Neural progenitor cell (in vitro differentiated cells): ENCODE data around the gene UNC5B. TPM values are rescaled to one million over a fixed set of nuclear protein-coding genes. Genes with fewer than 3 reads are reported as not detected.
A peak's percentile ranks its signal among the peaks of the same experiment; 100 is the strongest.

ENCODE experiments used
- DNase-seq: peaks from one replicate; pipeline ENCODE4 v3.0.0-alpha.2; 2016; ENCODE audit warnings: low spot score
- H2AFZ ChIP-seq: fragments of 200-600 bp; sonication (generic); replicated peaks from 2 replicates; pipeline ENCODE4 v1.6.1; 2016; ENCODE audit warnings: antibody characterized with exemption
- H3F3A ChIP-seq: fragments of 200-600 bp; sonication (generic); 2 replicates; pipeline ENCODE4 v1.6.1; 2016; ENCODE audit warnings: antibody characterized with exemption, low read depth
- H3K27ac ChIP-seq: fragments of 200-600 bp; sonication (generic); 2 replicates; pipeline ENCODE4 v1.5.1; 2016; ENCODE audit warnings: mild to moderate bottlenecking
- H3K27me3 ChIP-seq: fragments of 200-600 bp; sonication (generic); 2 replicates; pipeline ENCODE4 v1.6.1; 2016; ENCODE audit warnings: mild to moderate bottlenecking, moderate library complexity
- H3K36me3 ChIP-seq: fragments of 200-600 bp; sonication (generic); 2 replicates; pipeline ENCODE4 v1.5.1; 2016
- H3K4me1 ChIP-seq: fragments of 200-600 bp; sonication (generic); 2 replicates; pipeline ENCODE4 v1.6.1; 2016; ENCODE audit warnings: mixed run types
- H3K4me2 ChIP-seq: fragments of 200-600 bp; sonication (generic); 2 replicates; pipeline ENCODE4 v1.6.1; 2016
- H3K4me3 ChIP-seq: fragments of 200-600 bp; sonication (generic); 2 replicates; pipeline ENCODE4 v1.5.1; 2016
- H3K79me2 ChIP-seq: fragments of 200-600 bp; sonication (generic); 2 replicates; pipeline ENCODE4 v1.6.1; 2016; ENCODE audit warnings: low read depth
- H3K9ac ChIP-seq: fragments of 200-600 bp; sonication (generic); 2 replicates; pipeline ENCODE4 v1.6.1; 2016
- H3K9me3 ChIP-seq: fragments of 200-600 bp; sonication (generic); 2 replicates; pipeline ENCODE4 v1.5.1; 2016; ENCODE audit warnings: low read depth
- H4K20me1 ChIP-seq: fragments of 200-600 bp; sonication (generic); 2 replicates; pipeline ENCODE4 v1.6.1; 2016; ENCODE audit warnings: low read depth
- H3K27ac Mint-ChIP-seq: 3 replicates; pipeline ENCODE4 v1.8.0; 2021; ENCODE audit warnings: mixed read lengths
- H3K27me3 Mint-ChIP-seq: 2 replicates; pipeline ENCODE4 v1.8.0; 2022; ENCODE audit warnings: low read depth, mild to moderate bottlenecking, inconsistent platforms, moderate library complexity, mixed read lengths; ENCODE audit not compliant: insufficient read depth
- H3K36me3 Mint-ChIP-seq: 3 replicates; pipeline ENCODE4 v1.8.0; 2021; ENCODE audit warnings: mixed read lengths
- H3K4me1 Mint-ChIP-seq: 3 replicates; pipeline ENCODE4 v1.8.0; 2021; ENCODE audit warnings: mixed read lengths
- H3K4me3 Mint-ChIP-seq: 3 replicates; pipeline ENCODE4 v1.8.0; 2021; ENCODE audit warnings: mild to moderate bottlenecking, moderate library complexity, mixed read lengths
- H3K9me3 Mint-ChIP-seq: 3 replicates; pipeline ENCODE4 v1.8.0; 2020; ENCODE audit warnings: mixed read lengths
- CTCF ChIP-seq: fragments of 200-600 bp; sonication (generic); IDR thresholded peaks from 2 replicates; pipeline ENCODE4 v1.5.1; 2017; ENCODE audit warnings: antibody characterized with exemption, mild to moderate bottlenecking
- EZH2 ChIP-seq: fragments of 200-600 bp; sonication (generic); IDR thresholded peaks from 2 replicates; pipeline ENCODE4 v1.6.1; 2017; ENCODE audit warnings: antibody characterized with exemption, mild to moderate bottlenecking, moderate library complexity
- EZH2phosphoT487 ChIP-seq: fragments of 200-600 bp; sonication (generic); IDR thresholded peaks from 2 replicates; pipeline ENCODE4 v1.6.1; 2017; ENCODE audit warnings: antibody characterized with exemption
- total RNA-seq: library from RNA; depleted of rRNA; stranded (reverse); fragments of >200 nt; gene quantifications from 2 replicates; pipeline ENCODE4 v1.2.3, GENCODE V29; 2015; ENCODE audit warnings: low replicate concordance

Gene UNC5B
- total RNA-seq, 1 donor from 2014 or later, result 3.3 TPM

- Mint-ChIP-seq H3K4me3 (no peak overlapping the region), H3K4me1 (peaks cover 47% of the 10 kb centered on the region), H3K27ac (peak overlapping the region; percentile 50), H3K9me3 (no peaks in the 10 kb centered on the region), H3K27me3 (peaks cover 4% of the 10 kb centered on the region), H3K36me3 (no peaks in the 10 kb centered on the region)
- H3K36me3 ChIP-seq, result no peaks in the 10 kb centered on the region
- no peaks in the 10 kb centered on the region for H3K9me3 ChIP-seq
- H3K4me2 ChIP-seq, result peak overlapping the region; percentile 11
- H3F3A ChIP-seq, result peaks cover 29% of the 10 kb centered on the region
- DNase-seq, result peak; percentile 54
- no peaks in the 10 kb centered on the region for H4K20me1 ChIP-seq
- H2AFZ ChIP-seq, result no peak overlapping the region
- no peak overlapping the region for H3K4me3 ChIP-seq
- H3K27me3 ChIP-seq, result no peaks in the 10 kb centered on the region
- no peak overlapping the region for H3K9ac ChIP-seq
- H3K4me1 ChIP-seq, result peaks cover 64% of the 10 kb centered on the region
- peak overlapping the region; percentile 67 for H3K27ac ChIP-seq
- H3K79me2 ChIP-seq, result no peaks in the 10 kb centered on the region
- TF ChIP-seq EZH2phosphoT487, result no peak
- no peak for TF ChIP-seq EZH2
- TF ChIP-seq CTCF, result no peak
These were observed 43.7 kb downstream of the UNC5B start for GRCh38 chr10:71255808-71256660.

- Histone ChIP-seq H3K4me2 (no peak overlapping the region), H3F3A (peaks cover 35% of the 10 kb centered on the region), H3K9me3 (no peaks in the 10 kb centered on the region), H3K79me2 (no peaks in the 10 kb centered on the region), H3K4me3 (no peak overlapping the region), H3K9ac (no peak overlapping the region), H2AFZ (no peak overlapping the region), H3K4me1 (peaks cover 64% of the 10 kb centered on the region), H3K27ac (no peak overlapping the region), H4K20me1 (no peaks in the 10 kb centered on the region), H3K27me3 (no peaks in the 10 kb centered on the region), H3K36me3 (no peaks in the 10 kb centered on the region)
- Mint-ChIP-seq H3K36me3 (no peaks in the 10 kb centered on the region), H3K27me3 (peaks cover 7% of the 10 kb centered on the region), H3K4me1 (peaks cover 54% of the 10 kb centered on the region), H3K9me3 (no peaks in the 10 kb centered on the region), H3K27ac (no peak overlapping the region), H3K4me3 (peak overlapping the region; percentile 33)
- DNase-seq, result no peak
- TF ChIP-seq CTCF (no peak), EZH2phosphoT487 (no peak), EZH2 (no peak)
These were observed 44.4 kb downstream of the UNC5B start for GRCh38 chr10:71256661-71257318.

- H3K4me1 ChIP-seq, result peaks cover 64% of the 10 kb centered on the region
- peak overlapping the region; percentile 33 for H3K4me3 Mint-ChIP-seq
These were observed 45.1 kb downstream of the UNC5B start for GRCh38 chr10:71257319-71257997.

More at GRCh38 chr10:71257319-71257997, 45.1 kb downstream of the UNC5B start:
- DNase-seq, result no peak
- H3K4me1 Mint-ChIP-seq, result peaks cover 51% of the 10 kb centered on the region
- Histone ChIP-seq H3K27ac (no peak overlapping the region), H3K36me3 (no peaks in the 10 kb centered on the region), H3K27me3 (no peaks in the 10 kb centered on the region), H3K9me3 (no peaks in the 10 kb centered on the region), H4K20me1 (no peaks in the 10 kb centered on the region), H3K4me2 (no peak overlapping the region), H3K4me3 (no peak overlapping the region), H3K79me2 (no peaks in the 10 kb centered on the region), H3F3A (peaks cover 35% of the 10 kb centered on the region), H3K9ac (no peak overlapping the region), H2AFZ (no peak overlapping the region)
- H3K27me3 Mint-ChIP-seq, result peaks cover 7% of the 10 kb centered on the region
- H3K27ac Mint-ChIP-seq, result no peak overlapping the region
- TF ChIP-seq EZH2, result no peak
- TF ChIP-seq CTCF, result no peak
- no peak for TF ChIP-seq EZH2phosphoT487
- H3K36me3 Mint-ChIP-seq, result no peaks in the 10 kb centered on the region
- H3K9me3 Mint-ChIP-seq, result no peaks in the 10 kb centered on the region
